IMR-90 (cell line): ENCODE measurements around the gene MCM3AP. TPM values are rescaled to one million over a fixed set of nuclear protein-coding genes. Genes with fewer than 3 reads are reported as not detected.

Experiments
- ATAC-seq: fragments of 200-7000 bp; cut with Tn5 transposase; 2 replicates; pipeline ENCODE4 v1.9.1; 2020; ENCODE audit warnings: low read depth, mild to moderate bottlenecking, moderate library complexity
- BruUV-seq: library from RNA; stranded (reverse); fragments of 400-500 nt; replicated peaks from 2 replicates; lab custom pipeline; 2021; lab: Mats Ljungman, UMichigan
- CTCF ChIA-PET: fragments of 300-600 bp; formaldehyde crosslinking; extraction: SDS; loops from one replicate; lab custom pipeline; 2021; ENCODE audit warnings: antibody characterized with exemption; lab: Yijun Ruan, JAX
- POLR2A ChIA-PET: fragments of 300-600 bp; sonication (Branson Sonifier 250); formaldehyde crosslinking; loops from one replicate; lab custom pipeline; 2022; ENCODE audit warnings: antibody characterized with exemption; ENCODE audit not compliant: unreplicated experiment; lab: Charles Lee
- DNase-seq: peaks from one replicate; pipeline ENCODE4 v3.0.0; 2013
- H2AFZ ChIP-seq: replicated peaks from 2 replicates; pipeline ENCODE3; 2013; ENCODE audit warnings: low read length, mild to moderate bottlenecking; ENCODE audit not compliant: poor library complexity
- H2AK5ac ChIP-seq: 2 replicates; pipeline ENCODE4 v1.6.1; 2013; ENCODE audit warnings: low read depth, low read length, inconsistent platforms
- H2AK9ac ChIP-seq: replicated peaks from 2 replicates; pipeline ENCODE3; 2013; ENCODE audit warnings: mild to moderate bottlenecking, low read depth, low read length, moderate library complexity; ENCODE audit not compliant: poor library complexity
- H2BK120ac ChIP-seq: 2 replicates; pipeline ENCODE4 v1.6.1; 2013; ENCODE audit warnings: low read depth, low read length, inconsistent platforms
- H2BK15ac ChIP-seq: 3 replicates; pipeline ENCODE4 v1.6.1; 2013; ENCODE audit warnings: low read depth, low read length, inconsistent platforms
- H2BK20ac ChIP-seq: 2 replicates; pipeline ENCODE4 v1.6.1; 2013; ENCODE audit warnings: low read depth, mild to moderate bottlenecking, inconsistent platforms, low read length, moderate library complexity
- H2BK5ac ChIP-seq: 2 replicates; pipeline ENCODE4 v1.6.1; 2013; ENCODE audit warnings: mild to moderate bottlenecking, low read depth, low read length, inconsistent platforms; ENCODE audit not compliant: poor library complexity, severe bottlenecking
- H3K14ac ChIP-seq: replicated peaks from 2 replicates; pipeline ENCODE4 v1.6.1; 2013; ENCODE audit warnings: low read depth, low read length, inconsistent platforms
- H3K18ac ChIP-seq: 2 replicates; pipeline ENCODE4 v1.6.1; 2013; ENCODE audit warnings: low read depth, low read length, control low read depth
- H3K23ac ChIP-seq: 2 replicates; pipeline ENCODE4 v1.6.1; 2013; ENCODE audit warnings: low read depth, low read length, inconsistent platforms
- H3K27ac ChIP-seq: 2 replicates; pipeline ENCODE4 v1.5.1; 2013; ENCODE audit warnings: mild to moderate bottlenecking, control low read depth, low read length; ENCODE audit not compliant: insufficient read depth
- H3K27me3 ChIP-seq: 2 replicates; pipeline ENCODE4 v1.6.1; 2013; ENCODE audit warnings: low read length; ENCODE audit not compliant: control insufficient read depth, insufficient read depth
- H3K36me3 ChIP-seq: 2 replicates; pipeline ENCODE4 v1.6.1; 2013; ENCODE audit warnings: low read length, mixed read lengths; ENCODE audit not compliant: control insufficient read depth, insufficient read depth
- H3K4ac ChIP-seq: 2 replicates; pipeline ENCODE4 v1.6.1; 2013; ENCODE audit warnings: low read depth, low read length, inconsistent platforms
- H3K4me1 ChIP-seq: 2 replicates; pipeline ENCODE4 v1.6.1; 2013; ENCODE audit warnings: low read length, mixed read lengths; ENCODE audit not compliant: control insufficient read depth, insufficient read depth
- H3K4me2 ChIP-seq: 2 replicates; pipeline ENCODE4 v1.6.1; 2013; ENCODE audit warnings: low read depth, mild to moderate bottlenecking, control low read depth, low read length, moderate library complexity
- H3K4me3 ChIP-seq: 2 replicates; pipeline ENCODE4 v1.5.1; 2013; ENCODE audit warnings: low read depth, mild to moderate bottlenecking, control low read depth, low read length, moderate library complexity; ENCODE audit not compliant: insufficient read depth
- H3K56ac ChIP-seq: 2 replicates; pipeline ENCODE4 v1.6.1; 2013; ENCODE audit warnings: low read length, inconsistent platforms; ENCODE audit not compliant: insufficient read depth; ENCODE audit errors: extremely low read depth
- H3K79me1 ChIP-seq, 2 experiments: 2 replicates each; pipeline ENCODE4 v1.6.1; 2013; ENCODE audit warnings: low read length in 2 of 2, inconsistent platforms in 1 of 2, low read depth in 1 of 2
- H3K9ac ChIP-seq: 2 replicates; pipeline ENCODE4 v1.6.1; 2013; ENCODE audit warnings: low read depth, low read length, control low read depth
- H3K9me1 ChIP-seq: 2 replicates; pipeline ENCODE4 v1.6.1; 2013; ENCODE audit warnings: low read length, inconsistent platforms; ENCODE audit not compliant: insufficient read depth
- H3K9me3 ChIP-seq: 2 replicates; pipeline ENCODE4 v1.6.1; 2013; ENCODE audit warnings: low read length; ENCODE audit not compliant: control insufficient read depth, insufficient read depth
- H4K20me1 ChIP-seq: 2 replicates; pipeline ENCODE4 v1.6.1; 2013; ENCODE audit warnings: low read length, inconsistent platforms; ENCODE audit not compliant: insufficient read depth
- H4K5ac ChIP-seq: 2 replicates; pipeline ENCODE4 v1.6.1; 2013; ENCODE audit warnings: mild to moderate bottlenecking, low read depth, low read length, control low read depth
- H4K8ac ChIP-seq, 2 experiments: 2 replicates each; pipeline ENCODE4 v1.6.1; 2013; ENCODE audit warnings: low read depth in 2 of 2, low read length in 2 of 2, control low read depth in 1 of 2, inconsistent platforms in 1 of 2
- H4K91ac ChIP-seq: 2 replicates; pipeline ENCODE4 v1.6.1; 2013; ENCODE audit warnings: low read depth, low read length, inconsistent platforms; ENCODE audit not compliant: insufficient read depth
- BHLHE40 ChIP-seq: fragments of 150-350 bp; IDR thresholded peaks from 2 replicates; pipeline ENCODE4 v1.6.1; 2016; ENCODE audit warnings: mild to moderate bottlenecking, low read depth, low read length
- CEBPB ChIP-seq: IDR thresholded peaks from 2 replicates; pipeline ENCODE4 v1.6.1; 2012; ENCODE audit warnings: low read depth, low read length, improper control_type of control experiment
- CHD1 ChIP-seq: IDR thresholded peaks from 2 replicates; pipeline ENCODE4 v1.6.1; 2012; ENCODE audit warnings: low read depth, low read length, improper control_type of control experiment
- FOS ChIP-seq: fragments of 150-350 bp; IDR thresholded peaks from 2 replicates; pipeline ENCODE4 v1.6.1; 2016; ENCODE audit warnings: low read depth, low read length
- MAFK ChIP-seq: IDR thresholded peaks from 2 replicates; pipeline ENCODE4 v1.6.1; 2012; ENCODE audit warnings: low read depth, low read length, improper control_type of control experiment
- MAZ ChIP-seq: IDR thresholded peaks from 2 replicates; pipeline ENCODE4 v1.6.1; 2012; ENCODE audit warnings: low read depth, mild to moderate bottlenecking, low read length, improper control_type of control experiment, moderate library complexity, borderline replicate concordance
- MXI1 ChIP-seq: IDR thresholded peaks from 2 replicates; pipeline ENCODE4 v1.6.1; 2012; ENCODE audit warnings: low read depth, mild to moderate bottlenecking, low read length, moderate library complexity, borderline replicate concordance
- NFE2L2 ChIP-seq: fragments of 150-350 bp; IDR thresholded peaks from 2 replicates; pipeline ENCODE4 v1.6.1; 2016; ENCODE audit warnings: low read depth, mild to moderate bottlenecking, low read length
- POLR2A ChIP-seq: IDR thresholded peaks from 2 replicates; pipeline ENCODE4 v1.6.1; 2012; ENCODE audit warnings: mild to moderate bottlenecking, low read depth, low read length
- RAD21 ChIP-seq: IDR thresholded peaks from 2 replicates; pipeline ENCODE4 v1.6.1; 2012; ENCODE audit warnings: low read length, improper control_type of control experiment
- RCOR1 ChIP-seq: IDR thresholded peaks from 2 replicates; pipeline ENCODE4 v1.6.1; 2012; ENCODE audit warnings: mild to moderate bottlenecking, low read length, improper control_type of control experiment; ENCODE audit not compliant: insufficient replicate concordance
- RFX5 ChIP-seq: IDR thresholded peaks from 2 replicates; pipeline ENCODE4 v1.8.0; 2012; ENCODE audit warnings: low read depth, mild to moderate bottlenecking, low read length, moderate library complexity
- SMC3 ChIP-seq: fragments of 150-350 bp; IDR thresholded peaks from 2 replicates; pipeline ENCODE4 v1.6.1; 2016; ENCODE audit warnings: low read depth, mild to moderate bottlenecking, antibody characterized with exemption, low read length, moderate library complexity
- WGBS, 2 experiments: methylation state at CpG; one replicate each; pipeline versions ENCODE4 v1.1.5 to v1.1.7; 2013; ENCODE audit warnings: missing lambda C conversion rate in 2 of 2; ENCODE audit not compliant: insufficient read length in 1 of 2; ENCODE audit errors: extremely low coverage in 2 of 2; 5-methylcytosine and 5-hydroxymethylcytosine counted together
- dilution Hi-C: fragments of 300-500 bp; cut with HindIII; formaldehyde crosslinking; loops from one replicate; pipeline ENCODE4 v1.14.3; 2018; ENCODE audit warnings: low sequenced_read_pairs; ENCODE audit not compliant: unreplicated experiment
- in situ Hi-C: fragments of 300-500 bp; cut with MboI; formaldehyde crosslinking; loops from 3 replicates; pipeline ENCODE4 v1.14.3; 2019; ENCODE audit warnings: low sequenced_read_pairs, inconsistent platforms, mixed read lengths
- intact Hi-C: fragments of 100-400 bp; cut with micrococcal nuclease; formaldehyde crosslinking; loops from 2 replicates; pipeline ENCODE4 v1.10.0; 2022
- polyA plus RNA-seq, 3 experiments: library from polyadenylated mRNA; depleted of rRNA; stranded (reverse); fragments of >200 nt; gene quantifications; 2 replicates each; pipeline ENCODE4 v1.2.3, GENCODE V29; 2012; ENCODE audit warnings: low replicate concordance in 1 of 3
- total RNA-seq: library from RNA; depleted of rRNA; stranded (reverse); fragments of >200 nt; gene quantifications from 2 replicates; pipeline ENCODE4 v1.2.3, GENCODE V29; 2012
- TF ChIP-seq, protein P1 (sequence below): fragments of 150-350 bp; IDR thresholded peaks from 2 replicates; pipeline ENCODE4 v1.6.1; 2017; ENCODE audit warnings: mild to moderate bottlenecking, antibody characterized with exemption, low read length, low read depth
- TF ChIP-seq, protein P2 (sequence below): conservative IDR thresholded peaks from 2 replicates; pipeline ENCODE4 v1.5.1; 2012; ENCODE audit warnings: mild to moderate bottlenecking, low read depth, low read length, improper control_type of control experiment
- TF ChIP-seq, protein P3 (sequence below): fragments of 150-350 bp; IDR thresholded peaks from 2 replicates; pipeline ENCODE4 v1.6.1; 2016; ENCODE audit warnings: low read depth, mild to moderate bottlenecking, low read length, moderate library complexity, borderline replicate concordance

Gene MCM3AP
- total and polyA plus RNA-seq, 2 of the 4 experiments (the other 2 are of a cell fraction), result 46.5 to 63.1 TPM

DNA sequence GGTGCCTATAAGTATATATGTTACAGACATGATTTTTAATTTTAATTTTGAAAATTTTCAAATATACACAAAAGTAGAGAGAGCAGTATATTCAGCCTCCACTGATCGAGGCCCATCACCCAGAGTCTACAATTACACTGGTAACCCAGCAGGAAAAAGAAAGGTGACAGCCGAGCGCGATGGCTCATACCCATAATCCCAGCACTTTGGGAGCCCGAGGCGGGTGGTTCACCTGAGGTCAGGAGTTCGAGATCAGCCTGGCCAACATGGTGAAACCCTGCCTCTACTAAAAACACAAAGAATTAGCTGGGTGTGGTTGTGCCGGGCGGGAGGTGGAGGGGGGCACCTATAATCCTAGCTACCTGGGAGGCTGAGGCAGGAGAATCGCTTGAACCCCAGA lies 2.1 kb upstream of the MCM3AP start:
- Histone ChIP-seq H2BK15ac (no peak overlapping the region), H3K14ac (no peak overlapping the region), H2BK120ac (no peak overlapping the region), H3K4me3 (no peak overlapping the region), H4K20me1 (no peaks in the 10 kb centered on the region), H4K5ac (no peak overlapping the region), H3K4me2 (no peak overlapping the region), H2AFZ (no peak overlapping the region), H3K4me1 (peaks cover 12% of the 10 kb centered on the region), H3K9me3 (no peaks in the 10 kb centered on the region), H3K9me1 (peaks cover 10% of the 10 kb centered on the region; the same call in 1 of the 2 replicates), H3K56ac (0 out of 2 replicates have a peak overlapping the region, but pooled peaks have one; percentile 89), H4K8ac (no peak overlapping the region), H3K4ac (no peak overlapping the region; the same call in 1 of the 2 replicates), H4K91ac (no peak overlapping the region), H3K27me3 (no peaks in the 10 kb centered on the region), H3K18ac (no peak overlapping the region), H3K27ac (no peak overlapping the region), H3K79me1 (peaks cover 19 to 48% of the 10 kb centered on the region in 2 experiments), H3K23ac (no peak overlapping the region), H2BK5ac (no peak overlapping the region), H3K36me3 (peaks cover 21% of the 10 kb centered on the region), H3K9ac (no peak overlapping the region), H2BK20ac (no peak overlapping the region), H2AK9ac (no peak overlapping the region), H2AK5ac (no peak overlapping the region)
- no CpG with 5 or more reads among the region's 10 CpGs for WGBS, 2 experiments
- POLR2A ChIA-PET, result no interaction called here
- no peak for DNase-seq
- TF ChIP-seq RFX5, result no peak
- no peak for TF ChIP-seq SMC3
- TF ChIP-seq NFE2L2, result no peak
- TF ChIP-seq, protein P1, sequence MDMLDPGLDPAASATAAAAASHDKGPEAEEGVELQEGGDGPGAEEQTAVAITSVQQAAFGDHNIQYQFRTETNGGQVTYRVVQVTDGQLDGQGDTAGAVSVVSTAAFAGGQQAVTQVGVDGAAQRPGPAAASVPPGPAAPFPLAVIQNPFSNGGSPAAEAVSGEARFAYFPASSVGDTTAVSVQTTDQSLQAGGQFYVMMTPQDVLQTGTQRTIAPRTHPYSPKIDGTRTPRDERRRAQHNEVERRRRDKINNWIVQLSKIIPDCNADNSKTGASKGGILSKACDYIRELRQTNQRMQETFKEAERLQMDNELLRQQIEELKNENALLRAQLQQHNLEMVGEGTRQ, result no peak
- no peak for TF ChIP-seq MAFK
- TF ChIP-seq MXI1, result no peak
- no peak for TF ChIP-seq FOS
- TF ChIP-seq, protein P2, sequence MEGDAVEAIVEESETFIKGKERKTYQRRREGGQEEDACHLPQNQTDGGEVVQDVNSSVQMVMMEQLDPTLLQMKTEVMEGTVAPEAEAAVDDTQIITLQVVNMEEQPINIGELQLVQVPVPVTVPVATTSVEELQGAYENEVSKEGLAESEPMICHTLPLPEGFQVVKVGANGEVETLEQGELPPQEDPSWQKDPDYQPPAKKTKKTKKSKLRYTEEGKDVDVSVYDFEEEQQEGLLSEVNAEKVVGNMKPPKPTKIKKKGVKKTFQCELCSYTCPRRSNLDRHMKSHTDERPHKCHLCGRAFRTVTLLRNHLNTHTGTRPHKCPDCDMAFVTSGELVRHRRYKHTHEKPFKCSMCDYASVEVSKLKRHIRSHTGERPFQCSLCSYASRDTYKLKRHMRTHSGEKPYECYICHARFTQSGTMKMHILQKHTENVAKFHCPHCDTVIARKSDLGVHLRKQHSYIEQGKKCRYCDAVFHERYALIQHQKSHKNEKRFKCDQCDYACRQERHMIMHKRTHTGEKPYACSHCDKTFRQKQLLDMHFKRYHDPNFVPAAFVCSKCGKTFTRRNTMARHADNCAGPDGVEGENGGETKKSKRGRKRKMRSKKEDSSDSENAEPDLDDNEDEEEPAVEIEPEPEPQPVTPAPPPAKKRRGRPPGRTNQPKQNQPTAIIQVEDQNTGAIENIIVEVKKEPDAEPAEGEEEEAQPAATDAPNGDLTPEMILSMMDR, result no peak
- no peak for TF ChIP-seq CEBPB
- no peak for TF ChIP-seq RCOR1
- no peak for TF ChIP-seq RAD21
- no peak for TF ChIP-seq POLR2A
- no peak for TF ChIP-seq CHD1
- no peak for TF ChIP-seq BHLHE40
- TF ChIP-seq MAZ, result no peak
- TF ChIP-seq, protein P3, sequence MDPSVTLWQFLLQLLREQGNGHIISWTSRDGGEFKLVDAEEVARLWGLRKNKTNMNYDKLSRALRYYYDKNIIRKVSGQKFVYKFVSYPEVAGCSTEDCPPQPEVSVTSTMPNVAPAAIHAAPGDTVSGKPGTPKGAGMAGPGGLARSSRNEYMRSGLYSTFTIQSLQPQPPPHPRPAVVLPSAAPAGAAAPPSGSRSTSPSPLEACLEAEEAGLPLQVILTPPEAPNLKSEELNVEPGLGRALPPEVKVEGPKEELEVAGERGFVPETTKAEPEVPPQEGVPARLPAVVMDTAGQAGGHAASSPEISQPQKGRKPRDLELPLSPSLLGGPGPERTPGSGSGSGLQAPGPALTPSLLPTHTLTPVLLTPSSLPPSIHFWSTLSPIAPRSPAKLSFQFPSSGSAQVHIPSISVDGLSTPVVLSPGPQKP, result no peak
- dilution Hi-C loops, result no loop called here
- intact Hi-C loops, result loop anchor here (5.0 kb wide), 1 partner anchor 315 kb away; no protein-coding TSS in a partner anchor
- no TSS peak for BruUV-seq
- CTCF ChIA-PET, result no interaction called here
- no peak for ATAC-seq
- in situ Hi-C loops, result no loop called here
